Measurements from ENCODE around the gene COL17A1.

DNA sequence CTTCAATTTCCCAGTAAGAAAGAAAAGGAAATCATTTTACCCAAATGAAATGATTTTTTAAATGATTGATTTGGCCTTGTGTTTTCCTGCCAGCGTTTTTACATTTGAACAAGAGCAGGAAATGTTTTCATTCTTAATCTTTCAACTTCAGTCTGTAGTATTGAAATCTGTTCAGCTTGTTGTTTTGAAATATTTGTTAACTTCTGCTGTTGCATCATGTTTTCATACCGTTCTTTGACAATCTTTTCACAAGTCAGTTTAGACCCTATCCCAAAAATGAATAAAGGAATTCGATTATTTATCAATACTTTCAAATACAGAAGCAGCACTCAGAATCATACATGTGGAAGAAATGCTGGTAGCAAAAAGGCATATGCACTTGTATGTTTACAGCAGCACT is 44.4 kb upstream of the COL17A1 start:
- TF ChIP-seq, protein P1, sequence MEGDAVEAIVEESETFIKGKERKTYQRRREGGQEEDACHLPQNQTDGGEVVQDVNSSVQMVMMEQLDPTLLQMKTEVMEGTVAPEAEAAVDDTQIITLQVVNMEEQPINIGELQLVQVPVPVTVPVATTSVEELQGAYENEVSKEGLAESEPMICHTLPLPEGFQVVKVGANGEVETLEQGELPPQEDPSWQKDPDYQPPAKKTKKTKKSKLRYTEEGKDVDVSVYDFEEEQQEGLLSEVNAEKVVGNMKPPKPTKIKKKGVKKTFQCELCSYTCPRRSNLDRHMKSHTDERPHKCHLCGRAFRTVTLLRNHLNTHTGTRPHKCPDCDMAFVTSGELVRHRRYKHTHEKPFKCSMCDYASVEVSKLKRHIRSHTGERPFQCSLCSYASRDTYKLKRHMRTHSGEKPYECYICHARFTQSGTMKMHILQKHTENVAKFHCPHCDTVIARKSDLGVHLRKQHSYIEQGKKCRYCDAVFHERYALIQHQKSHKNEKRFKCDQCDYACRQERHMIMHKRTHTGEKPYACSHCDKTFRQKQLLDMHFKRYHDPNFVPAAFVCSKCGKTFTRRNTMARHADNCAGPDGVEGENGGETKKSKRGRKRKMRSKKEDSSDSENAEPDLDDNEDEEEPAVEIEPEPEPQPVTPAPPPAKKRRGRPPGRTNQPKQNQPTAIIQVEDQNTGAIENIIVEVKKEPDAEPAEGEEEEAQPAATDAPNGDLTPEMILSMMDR (IDR thresholded peaks at IDR 0.05): no peak
- TF ChIP-seq ZFX (IDR thresholded peaks at IDR 0.05; ENCODE audit: borderline replicate concordance): no peak
